Pancreas (tissue), 10 donors: ENCODE data around the gene SUPT4H1. TPM values are rescaled to one million over a fixed set of nuclear protein-coding genes. Genes with fewer than 3 reads are reported as not detected.

Experiments
- ATAC-seq, 4 donors: fragments of 200-7000 bp; cut with Tn5 transposase; one replicate each; pipeline versions ENCODE4 v1.8.0 to v1.9.1; 2020; ENCODE audit warnings: mild to moderate bottlenecking in 4 of 4, moderate library complexity in 4 of 4
- DNase-seq, 6 donors: peaks; one replicate each; pipeline ENCODE4 v3.0.0-alpha.2; 2020
- FAIRE-seq: peaks from 2 replicates; lab custom pipeline; 2012; peaks lifted over from hg19 to GRCh38; lab: Jason Lieb, UNC
- H3K27ac ChIP-seq, 4 donors: fragments of 200-600 bp; sonication (generic); 1 replicate in 3 of 4; 2 replicates in 1 of 4; pipeline versions ENCODE4 v1.5.0 to v1.8.0; 2020
- H3K27me3 ChIP-seq, 4 donors: fragments of 200-600 bp; one replicate each; pipeline ENCODE4 v1.8.0; 2021
- H3K36me3 ChIP-seq, 3 donors: fragments of 200-600 bp; sonication (generic) in 1 of 3; one replicate each; pipeline versions ENCODE4 v1.5.0 to v1.8.0; 2020 to 2021
- H3K4me1 ChIP-seq, 3 donors: fragments of 200-600 bp; one replicate each; pipeline ENCODE4 v1.8.0; 2021
- H3K4me3 ChIP-seq, 4 donors: fragments of 200-600 bp; sonication (generic) in 2 of 4; one replicate each; pipeline versions ENCODE4 v1.5.0 to v1.8.0; 2020 to 2021
- H3K9me3 ChIP-seq, 4 donors: fragments of 200-600 bp; one replicate each; pipeline ENCODE4 v1.8.0; 2021
- CTCF ChIP-seq, 4 donors: fragments of 200-600 bp; sonication (generic) in 3 of 4; IDR thresholded peaks; one replicate each; pipeline versions ENCODE4 v1.5.0 to v1.8.0; 2021; ENCODE audit warnings: antibody characterized with exemption in 4 of 4
- WGBS, 2 donors: extraction: QIAGEN DNeasy Blood & Tissue Kit; methylation state at CpG; one replicate each; pipeline ENCODE4 v1.1.7; 2013; 5-methylcytosine and 5-hydroxymethylcytosine counted together
- intact Hi-C, 3 donors: fragments of 100-400 bp; cut with DNase I; formaldehyde crosslinking; loops; one replicate each; pipeline versions ENCODE4 v1.11.1 to v1.14.2; 2022
- polyA plus RNA-seq, 2 donors: library from polyadenylated mRNA; stranded (reverse); fragments of 200-250 nt; gene quantifications; one replicate each; pipeline ENCODE4 v1.2.3, GENCODE V29; 2013
- total RNA-seq, 6 donors: library from RNA; stranded (reverse); fragmentation: NEBNext Ultra II Directional in 4 of 6; extraction: Animal tissue kit (Norgen Biotek cat#: 25700) in 4 of 6; gene quantifications; one replicate each; pipeline versions ENCODE4 v1.2.1 to v1.2.4, GENCODE V29; 2021 to 2023
- donor health status: healthy with polysubstance abuse.
- donor health status: DM: no; HTN: no; CAD: no; lungs with moderate emphysema.
- donor health status: DM: no; HTN: no; CAD: no.
- donor health status: control.
- donor health status: control.
- donor health status: Bipolar disorder and iron deficiency.
- donor health status: DM: yes; HTN: yes; CAD: no.
- donor health status: DM: no; HTN: no; CAD: no.
- donor health status: DM: no; HTN: no; CAD: no.
- donor health status: DM: yes; HTN: yes; CAD: no.

SUPT4H1 gene
- total and polyA plus RNA-seq, 8 donors, result 14.1 to 43.7 (median 27.1) TPM

DNA sequence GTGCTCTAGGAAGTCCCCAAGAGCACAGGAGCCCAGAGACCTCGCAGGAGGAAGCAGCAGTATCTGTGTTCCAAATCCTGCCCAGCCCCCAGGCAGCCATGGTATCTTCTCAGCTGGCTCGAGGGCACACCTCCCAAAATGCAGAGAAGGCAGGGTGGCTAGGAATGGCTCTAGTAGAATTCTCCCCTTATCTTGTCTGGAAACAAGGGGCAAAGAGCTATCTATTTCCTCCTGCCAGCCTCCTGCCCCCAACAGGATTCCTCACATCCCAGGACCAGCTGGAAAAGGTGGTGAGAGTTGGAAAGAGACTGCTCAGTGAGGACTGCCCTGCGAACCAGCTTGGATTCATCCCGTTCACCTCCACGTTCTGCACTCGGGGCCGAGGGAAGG, 14.8 kb downstream of the SUPT4H1 start:
- no peak for DNase-seq
- H3K4me1 ChIP-seq, result no peaks in the 10 kb centered on the region
- no peaks in the 10 kb centered on the region for H3K36me3 ChIP-seq
- H3K27me3 ChIP-seq, result no peaks in the 10 kb centered on the region
- intact Hi-C loops, result no loop called here
- no peak for TF ChIP-seq CTCF (IDR thresholded peaks at IDR 0.05)
- H3K4me3 ChIP-seq, result peak overlapping the region in 1 of 4 donors; percentile 10
- no peak for FAIRE-seq
- ATAC-seq, result no peak
- peak overlapping the region in 3 of 4 donors; percentile 38 to 83 (median 80) for H3K27ac ChIP-seq
- WGBS, 2 donors, result 21 to 25% methylated on average over 7 of the region's 7 CpGs
- H3K9me3 ChIP-seq, result no peaks in the 10 kb centered on the region

DNA sequence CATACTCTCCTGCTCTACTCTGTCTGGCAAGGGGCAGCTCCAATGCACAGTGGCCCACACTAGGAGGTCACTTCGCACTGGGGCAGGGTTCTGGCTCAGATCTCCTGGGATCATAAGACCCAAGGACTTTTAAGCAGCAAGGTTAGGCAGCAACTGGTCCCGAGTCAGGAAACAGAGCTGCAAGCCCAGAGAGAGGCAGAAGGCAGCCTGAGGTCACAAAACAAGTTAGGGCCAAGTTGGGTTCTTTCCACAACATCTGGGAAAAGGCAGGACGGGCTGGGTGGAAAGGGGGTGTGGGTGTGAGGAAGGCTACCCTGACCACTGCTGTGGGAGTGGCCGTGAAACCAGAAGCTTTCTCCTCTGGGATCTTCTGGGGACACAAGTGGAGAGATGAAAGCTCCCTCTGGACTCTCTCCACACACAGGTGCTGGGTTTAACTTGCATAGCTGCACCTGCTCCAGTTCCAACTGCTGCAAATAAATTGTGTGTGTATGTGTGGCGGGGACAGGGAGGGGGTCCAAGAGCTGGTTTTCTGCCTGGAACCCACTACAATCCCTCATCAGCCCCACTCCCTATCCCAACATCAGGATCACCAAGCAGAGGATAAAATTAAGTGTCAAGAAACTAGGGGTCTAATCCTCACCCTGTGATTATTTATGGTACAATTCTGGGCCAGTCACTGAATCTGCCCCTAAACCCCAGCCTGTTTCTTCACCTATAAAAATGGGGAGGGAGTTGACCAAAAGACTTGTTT, 15.4 kb downstream of the SUPT4H1 start:
- FAIRE-seq (no peak), ATAC-seq (no peak)
- H3K4me1 ChIP-seq, result no peaks in the 10 kb centered on the region

GRCh38 chr17:58335779-58336455, 16.1 kb downstream of the SUPT4H1 start:
- Histone ChIP-seq H3K4me1 (no peaks in the 10 kb centered on the region), H3K4me3 (no peak overlapping the region), H3K27ac (peak overlapping the region in 2 of 4 donors; percentile 52 to 53), H3K9me3 (no peaks in the 10 kb centered on the region), H3K36me3 (no peaks in the 10 kb centered on the region), H3K27me3 (no peaks in the 10 kb centered on the region)
- no peak for TF ChIP-seq CTCF (IDR thresholded peaks at IDR 0.05)
- intact Hi-C loops, result no loop called here
- ATAC-seq (no peak), FAIRE-seq (no peak), DNase-seq (peak in 1 of 6 donors; percentile 13)
- WGBS, 2 donors, result 60 to 72% methylated on average over 4 of the region's 4 CpGs

More for the DNA sequence above, 15.4 kb downstream of the SUPT4H1 start:
- no peak for TF ChIP-seq CTCF (IDR thresholded peaks at IDR 0.05)
- H3K27me3 ChIP-seq, result no peaks in the 10 kb centered on the region
- H3K4me3 ChIP-seq, result no peak overlapping the region
- no peaks in the 10 kb centered on the region for H3K36me3 ChIP-seq
- intact Hi-C loops, result no loop called here
- DNase-seq, result no peak
- no peaks in the 10 kb centered on the region for H3K9me3 ChIP-seq
- WGBS, 2 donors, result 32 to 42% methylated on average over 5 of the region's 5 CpGs
- H3K27ac ChIP-seq, result peak overlapping the region in 2 of 4 donors; percentile 53 to 80

- DNase-seq (peak in 1 of 6 donors; percentile 28), ATAC-seq (no peak), FAIRE-seq (no peak)
- no peak for TF ChIP-seq CTCF (IDR thresholded peaks at IDR 0.05)
- intact Hi-C loops, result no loop called here
- 43 to 45% methylated on average over 10 of the region's 10 CpGs for WGBS, 2 donors
- H3K4me3 ChIP-seq, result no peak overlapping the region
- no peaks in the 10 kb centered on the region for H3K4me1 ChIP-seq
- H3K27ac ChIP-seq, result peak overlapping the region in 2 of 4 donors; percentile 22 to 53
- H3K9me3 ChIP-seq, result no peaks in the 10 kb centered on the region
- H3K27me3 ChIP-seq, result no peaks in the 10 kb centered on the region
- H3K36me3 ChIP-seq, result no peaks in the 10 kb centered on the region
These were observed 16.8 kb downstream of the SUPT4H1 start for GRCh38 chr17:58335061-58335731.
